WTC11 (cell line): Measurements from ENCODE around the gene CALM3.

Experiments
- CTCF ChIP-seq: fragments of 200-600 bp; IDR thresholded peaks from 2 replicates; pipeline ENCODE4 v1.8.0; 2022; ENCODE audit warnings: antibody characterized with exemption
- ELF4 ChIP-seq: sonication (generic); formaldehyde crosslinking; IDR thresholded peaks from 2 replicates; pipeline ENCODE4 v1.8.1; 2022; ENCODE audit warnings: low read depth, mild to moderate bottlenecking, moderate library complexity, missing genetic modification reagents
- ESRRA ChIP-seq: sonication (generic); formaldehyde crosslinking; IDR thresholded peaks from 2 replicates; pipeline ENCODE4 v1.8.1; 2022; ENCODE audit warnings: mild to moderate bottlenecking, missing genetic modification reagents, borderline replicate concordance
- ETV6 ChIP-seq: sonication (generic); formaldehyde crosslinking; IDR thresholded peaks from 2 replicates; pipeline ENCODE4 v1.8.1; 2022; ENCODE audit warnings: mild to moderate bottlenecking, missing genetic modification reagents
- FOXP1 ChIP-seq: sonication (generic); formaldehyde crosslinking; IDR thresholded peaks from 2 replicates; pipeline ENCODE4 v1.8.0; 2022; ENCODE audit warnings: missing genetic modification reagents, mild to moderate bottlenecking, moderate library complexity, borderline replicate concordance
- JAZF1 ChIP-seq: fragments of 250-450 bp; sonication (Bioruptor Pico); IDR thresholded peaks from 2 replicates; pipeline ENCODE4 v1.9.0; 2021; ENCODE audit warnings: moderate library complexity, mild to moderate bottlenecking, inconsistent platforms
- JUN ChIP-seq: sonication (generic); formaldehyde crosslinking; IDR thresholded peaks from 2 replicates; pipeline ENCODE4 v1.8.0; 2023; ENCODE audit warnings: mild to moderate bottlenecking, missing genetic modification reagents
- KAT7 ChIP-seq: sonication (generic); formaldehyde crosslinking; IDR thresholded peaks from 2 replicates; pipeline ENCODE4 v1.8.1; 2023; ENCODE audit warnings: missing genetic modification reagents, mild to moderate bottlenecking, borderline replicate concordance
- PRDM15 ChIP-seq: sonication (generic); formaldehyde crosslinking; IDR thresholded peaks from 2 replicates; pipeline ENCODE4 v1.8.0; 2022; ENCODE audit warnings: missing genetic modification reagents
- SP1 ChIP-seq: sonication (generic); formaldehyde crosslinking; conservative IDR thresholded peaks from 2 replicates; pipeline ENCODE4 v1.8.1; 2022; ENCODE audit warnings: missing genetic modification reagents
- TCF7 ChIP-seq: sonication (generic); formaldehyde crosslinking; IDR thresholded peaks from 2 replicates; pipeline ENCODE4 v1.8.0; 2022; ENCODE audit warnings: mild to moderate bottlenecking, low read depth, missing genetic modification reagents, moderate library complexity
- TEAD4 ChIP-seq: sonication (generic); formaldehyde crosslinking; IDR thresholded peaks from 2 replicates; pipeline ENCODE4 v1.8.0; 2022; ENCODE audit warnings: mild to moderate bottlenecking, missing genetic modification reagents
- USF2 ChIP-seq: sonication (generic); formaldehyde crosslinking; IDR thresholded peaks from 2 replicates; pipeline ENCODE4 v1.8.1; 2023; ENCODE audit warnings: mild to moderate bottlenecking, missing genetic modification reagents, moderate library complexity
- ZBTB21 ChIP-seq: sonication (generic); formaldehyde crosslinking; IDR thresholded peaks from 2 replicates; pipeline ENCODE4 v1.8.1; 2023; ENCODE audit warnings: mild to moderate bottlenecking, missing genetic modification reagents, borderline replicate concordance

- TF ChIP-seq KAT7 (CRISPR knock-in tag) (no peak), FOXP1 (no peak), USF2 (CRISPR knock-in tag) (no peak), CTCF (no peak), ELF4 (CRISPR knock-in tag) (no peak), ZBTB21 (no peak), JUN (no peak), JAZF1 (CRISPR knock-in tag) (no peak), SP1 (CRISPR knock-in tag) (no peak), ESRRA (CRISPR knock-in tag) (no peak), TEAD4 (CRISPR knock-in tag) (no peak), ETV6 (CRISPR knock-in tag) (no peak), TCF7 (CRISPR knock-in tag) (no peak), PRDM15 (CRISPR knock-in tag) (no peak)
Observed at GRCh38 chr19:46650445-46650844, 49.3 kb downstream of the CALM3 start.
